Activated T-helper 1 cell treated with Interleukin-2 at 50 U/mL for 16 hours (primary cell): ENCODE measurements around the gene ARHGAP12.
"Not testable (repeated sequence)": the region's sequence is repeated elsewhere in the genome, so short reads cannot be mapped to it uniquely, and the experiment has no call there.

Experiments
- DNase-seq: peaks from one replicate; pipeline ENCODE4 v3.0.0-alpha.2; 2020; ENCODE audit warnings: low read depth

Gene ARHGAP12

DNA sequence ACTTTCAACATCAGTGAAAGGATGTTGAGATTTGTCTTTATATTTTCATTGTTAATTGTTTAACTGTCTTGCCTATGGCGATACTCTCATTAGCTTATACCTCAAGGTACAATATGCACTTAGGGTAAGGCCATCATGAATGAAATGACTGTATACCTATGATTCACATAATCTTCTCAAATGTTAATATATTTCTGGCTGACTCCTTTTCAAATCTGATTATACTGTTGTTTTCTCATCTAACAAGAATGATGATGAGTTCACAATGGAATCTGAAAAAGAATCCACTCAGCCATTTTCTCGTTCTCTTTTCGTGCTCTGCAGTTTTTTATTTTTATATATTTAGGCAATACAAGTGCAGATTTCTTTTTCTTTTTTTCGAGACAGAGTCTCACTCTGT lies 159.1 kb downstream of the ARHGAP12 start:
- DNase-seq: no peak

DNA sequence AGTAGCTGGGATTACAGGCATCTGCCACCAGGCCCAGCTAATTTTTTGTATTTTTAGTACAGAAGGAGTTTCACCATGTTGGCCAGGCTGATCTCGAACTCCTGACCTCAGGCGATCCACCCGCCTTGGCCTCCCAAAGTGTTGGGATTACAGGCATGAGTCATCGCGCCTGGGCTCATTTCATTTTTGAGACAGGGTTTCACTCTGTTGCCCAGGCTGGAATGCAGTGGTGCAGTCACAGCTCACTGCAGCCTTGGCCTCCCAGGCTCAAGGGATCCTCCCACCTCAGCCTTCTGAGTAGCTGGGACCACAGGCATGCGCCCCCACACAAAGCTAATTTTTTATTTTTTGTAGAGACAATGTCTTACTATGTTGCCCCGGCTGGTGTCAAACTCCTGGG lies 159.7 kb downstream of the ARHGAP12 start:
- DNase-seq: not testable (repeated sequence)

DNA sequence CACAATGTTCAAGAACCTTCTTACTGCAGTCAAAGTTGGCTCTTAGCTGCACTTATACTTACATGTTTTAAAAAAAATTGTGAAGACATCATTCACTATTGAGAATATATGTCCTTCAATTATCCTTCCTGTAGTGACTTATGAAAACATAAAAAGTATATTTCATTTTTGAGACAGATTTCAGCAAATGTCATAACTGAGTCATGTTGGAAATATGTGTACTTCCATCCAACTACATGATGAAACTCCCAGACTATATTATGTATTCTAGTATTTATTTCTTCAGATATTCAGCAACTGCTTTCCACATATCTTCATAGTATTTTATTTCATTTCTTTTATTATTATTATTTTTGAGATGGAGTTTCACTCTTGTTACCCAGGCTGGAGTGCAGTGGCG lies 160.2 kb downstream of the ARHGAP12 start:
- no peak for DNase-seq

DNA sequence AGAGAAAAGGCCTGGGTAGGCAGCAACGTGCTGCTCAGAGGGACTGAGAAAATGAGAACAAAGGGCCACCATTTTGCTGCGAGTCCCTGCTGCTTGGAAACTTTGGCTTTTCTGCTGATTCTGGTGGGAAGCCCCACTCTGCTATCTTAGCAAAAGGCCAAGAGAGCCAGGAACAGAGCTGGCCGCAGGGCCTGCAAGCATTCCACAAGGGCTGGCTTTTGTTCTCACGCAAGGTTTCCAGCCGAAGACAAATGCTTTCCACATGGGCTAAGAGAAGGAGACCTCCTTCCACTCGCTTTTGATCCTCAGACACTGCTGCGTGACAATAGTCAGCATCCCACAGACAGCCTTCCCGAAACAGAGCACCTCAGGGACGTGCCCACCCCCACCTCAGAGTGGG lies 163.1 kb downstream of the ARHGAP12 start:
- no peak for DNase-seq

DNA sequence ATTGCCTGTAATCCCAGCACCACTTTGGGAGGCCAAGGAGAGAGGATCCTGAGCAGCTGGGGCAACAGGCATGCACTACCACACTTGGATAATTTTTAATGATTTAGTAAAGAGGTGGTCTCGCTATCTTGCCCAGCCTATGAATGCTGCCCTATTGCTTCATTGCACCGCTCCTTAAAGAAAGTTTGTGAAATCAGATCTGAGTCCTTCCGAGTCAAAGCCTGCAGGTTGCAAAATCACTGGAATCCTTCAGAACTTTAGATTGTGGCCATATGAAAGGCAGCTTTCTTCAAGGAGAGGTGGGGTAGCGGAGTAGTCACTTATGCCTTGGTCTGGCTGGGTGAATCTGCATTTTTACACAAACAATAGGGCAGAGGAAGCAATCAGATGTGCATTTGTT lies 166.3 kb downstream of the ARHGAP12 start:
- no peak for DNase-seq

DNA sequence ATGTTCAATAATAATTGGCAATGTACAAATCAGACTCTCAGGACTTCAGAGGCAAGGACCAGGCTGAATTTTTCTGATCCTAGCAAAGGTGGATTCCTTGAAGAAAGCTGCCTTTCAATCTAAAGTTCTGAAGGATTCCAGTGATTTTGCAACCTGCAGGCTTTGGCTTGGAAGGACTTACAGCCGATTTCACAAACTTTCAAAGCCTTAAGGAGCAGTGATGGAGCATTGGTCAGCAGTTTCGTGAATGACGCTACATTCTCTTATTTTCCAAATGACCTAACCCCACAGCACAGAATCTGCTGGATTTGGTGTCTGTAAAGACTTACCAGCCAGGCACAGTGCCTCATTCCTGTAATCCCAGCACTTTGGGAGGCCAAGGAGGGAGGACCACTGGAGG lies 167.5 kb downstream of the ARHGAP12 start:
- no peak for DNase-seq

DNA sequence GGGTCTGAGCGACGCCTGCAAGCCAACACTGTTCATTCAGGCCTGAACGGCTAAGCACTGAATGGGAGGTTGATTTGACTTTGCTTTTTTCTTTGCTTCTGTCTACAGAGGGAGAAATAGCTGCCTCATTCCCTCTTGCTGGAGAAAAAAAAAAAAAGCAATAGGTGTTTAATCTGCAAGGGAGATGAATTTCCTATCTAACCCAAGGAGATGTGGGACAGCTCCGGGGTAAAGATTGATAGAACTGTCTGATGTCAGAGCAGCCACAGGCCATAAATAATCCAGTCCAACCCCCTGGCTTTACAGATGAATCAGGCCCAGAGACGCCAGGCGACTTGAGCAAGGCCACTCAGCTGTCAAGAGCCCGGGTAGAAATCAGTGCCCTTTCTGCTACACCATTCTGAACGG lies 168.0 kb downstream of the ARHGAP12 start:
- no peak for DNase-seq

DNA sequence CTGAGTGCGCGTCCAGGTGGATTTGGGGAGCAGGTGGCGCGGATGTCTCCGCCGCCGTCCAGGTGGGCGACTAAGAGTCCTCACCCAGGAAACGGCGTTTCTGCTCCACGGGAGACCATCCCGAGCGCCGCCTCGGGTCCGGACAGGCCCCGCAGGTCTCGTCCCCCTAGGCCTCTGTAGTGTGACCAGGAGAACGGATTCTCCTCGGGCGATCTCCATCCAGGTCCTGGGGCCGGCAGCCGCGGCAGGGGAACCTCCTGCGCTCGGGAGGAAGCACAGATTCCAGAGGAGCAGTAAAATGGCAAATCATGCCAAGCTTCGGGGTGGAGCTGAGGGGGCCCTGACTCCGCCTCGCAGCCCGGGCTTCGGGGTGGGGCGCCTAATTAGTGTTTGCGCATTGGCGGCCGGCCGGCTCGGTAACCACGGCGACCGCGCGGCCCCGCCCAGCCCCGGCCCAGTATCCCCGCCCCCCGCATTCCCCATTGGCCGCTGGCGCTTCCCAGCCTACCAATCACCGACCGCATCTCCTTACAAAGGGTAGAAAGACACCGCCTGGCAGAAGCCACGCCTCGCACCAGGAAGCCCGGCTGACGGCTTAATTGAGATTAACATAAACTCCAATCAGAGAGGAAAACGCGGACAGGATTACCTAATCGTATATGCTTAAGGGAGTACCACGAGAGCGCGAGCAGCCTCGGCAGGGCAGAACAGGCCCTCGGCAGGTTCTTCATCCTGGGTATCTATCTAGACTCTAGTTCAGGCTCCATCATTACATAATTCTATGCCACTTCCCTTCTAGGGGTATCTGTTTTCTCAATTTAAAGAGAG lies 168.6 kb downstream of the ARHGAP12 start:
- DNase-seq: peak; percentile 92

DNA sequence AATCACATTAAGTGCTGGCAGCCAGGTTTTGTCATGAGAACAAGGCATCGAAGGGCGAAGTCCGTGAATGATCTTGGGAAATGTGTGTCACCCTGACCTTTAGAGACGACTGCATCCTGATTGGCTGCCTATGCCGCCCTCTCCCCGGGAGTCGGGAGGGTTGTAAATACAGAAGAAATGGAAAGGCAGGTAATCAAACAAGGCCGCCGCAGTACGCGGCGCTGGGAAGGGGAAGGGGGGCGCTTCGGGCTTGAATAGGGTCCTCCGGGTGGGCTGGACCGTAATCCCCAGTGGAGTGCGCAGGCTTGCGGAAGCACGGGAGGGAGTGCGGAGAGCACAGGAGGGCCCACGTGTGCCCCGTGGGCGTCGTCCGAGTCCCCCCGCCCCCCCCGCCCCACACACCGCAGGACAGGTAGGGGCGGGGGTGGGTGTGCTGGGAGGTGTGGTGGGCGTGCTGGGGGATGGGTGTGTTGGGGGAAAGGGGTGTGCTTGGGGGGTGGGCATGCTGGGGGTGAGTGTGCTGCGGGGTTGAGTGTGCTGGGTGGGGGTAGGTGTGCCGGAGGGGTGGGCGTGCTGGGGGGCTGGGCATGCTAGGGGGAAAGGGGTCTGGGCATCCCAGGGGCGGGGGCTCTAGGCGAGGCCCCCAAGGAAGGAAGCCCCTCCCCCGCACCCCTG lies 169.4 kb downstream of the ARHGAP12 start:
- DNase-seq: peak; percentile 19

DNA sequence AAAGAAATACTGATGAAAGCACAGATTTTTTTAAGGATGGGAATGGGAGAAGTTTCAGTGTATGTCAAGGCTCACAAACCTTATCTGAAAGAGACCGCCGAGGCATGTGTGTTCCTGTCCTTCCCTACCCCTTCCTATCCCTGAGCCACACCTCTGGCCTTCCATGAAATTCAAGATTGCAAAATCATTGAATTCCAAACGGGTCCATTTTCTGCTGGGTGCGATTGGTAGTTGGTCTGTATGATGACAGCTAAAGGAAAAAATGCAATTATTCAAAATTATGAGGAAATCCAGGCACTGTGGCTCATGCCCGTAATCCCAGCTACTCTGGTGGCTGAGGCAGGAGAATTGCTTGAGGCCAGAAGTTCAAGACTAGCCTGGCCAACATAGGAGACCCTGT lies 170.1 kb downstream of the ARHGAP12 start:
- no peak for DNase-seq

DNA sequence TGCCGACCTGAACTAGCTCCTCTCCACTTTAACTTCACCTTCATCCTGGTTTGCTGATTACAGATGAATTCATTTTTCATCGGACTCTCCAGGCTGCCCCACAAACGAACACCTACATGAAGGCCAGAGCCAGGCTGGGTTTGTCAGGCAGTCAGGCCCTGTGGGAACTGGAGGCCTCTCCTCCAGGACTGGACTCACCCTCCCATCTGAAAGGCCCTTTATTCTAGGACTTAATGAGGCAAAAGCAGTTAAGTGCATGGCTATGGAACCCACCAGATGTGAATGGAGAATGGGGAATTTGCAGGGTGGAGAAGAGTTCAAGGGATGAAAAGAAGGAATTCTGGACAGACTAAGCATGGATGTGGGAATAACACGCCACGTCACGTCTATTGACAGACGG lies 170.8 kb downstream of the ARHGAP12 start:
- DNase-seq: no peak

DNA sequence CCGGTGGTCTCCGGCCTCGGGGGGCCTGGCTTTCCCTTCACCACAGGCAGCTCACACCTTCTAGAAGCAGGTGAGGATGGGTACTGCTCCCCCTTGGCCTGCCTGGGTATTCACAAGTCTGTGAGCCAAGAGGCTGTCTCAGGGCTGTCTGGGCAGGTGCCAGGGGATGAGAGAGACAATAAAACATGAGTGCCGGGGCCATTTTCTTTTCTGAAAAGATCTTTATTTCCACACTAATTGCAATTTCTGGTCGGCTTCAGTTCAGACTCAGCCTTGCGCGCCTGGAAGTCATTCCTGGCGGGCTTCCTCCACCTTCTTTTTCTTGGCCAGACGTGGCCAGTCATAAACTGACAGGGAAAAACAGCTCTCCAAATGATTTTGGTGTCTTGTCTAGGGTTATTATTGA lies 171.2 kb downstream of the ARHGAP12 start:
- DNase-seq: no peak

DNA sequence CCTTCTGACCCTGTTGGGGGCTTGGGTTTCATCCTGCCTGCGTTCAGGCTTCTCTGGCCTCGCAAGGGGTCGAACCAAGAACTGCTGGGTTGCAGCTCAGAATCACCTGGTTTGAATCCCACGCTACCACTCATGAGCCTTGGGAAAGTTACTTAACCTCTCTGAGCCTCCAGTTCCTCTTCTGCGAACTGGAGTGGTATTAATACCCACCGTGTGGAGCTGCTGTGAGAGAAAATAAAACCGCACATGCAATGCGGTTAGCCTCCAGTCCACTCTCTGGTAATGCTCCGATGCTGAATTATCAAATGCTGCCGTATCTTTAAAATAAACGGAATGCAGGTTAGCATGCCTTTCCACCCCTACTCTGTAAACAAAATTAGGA lies 171.9 kb downstream of the ARHGAP12 start:
- no peak for DNase-seq

DNA sequence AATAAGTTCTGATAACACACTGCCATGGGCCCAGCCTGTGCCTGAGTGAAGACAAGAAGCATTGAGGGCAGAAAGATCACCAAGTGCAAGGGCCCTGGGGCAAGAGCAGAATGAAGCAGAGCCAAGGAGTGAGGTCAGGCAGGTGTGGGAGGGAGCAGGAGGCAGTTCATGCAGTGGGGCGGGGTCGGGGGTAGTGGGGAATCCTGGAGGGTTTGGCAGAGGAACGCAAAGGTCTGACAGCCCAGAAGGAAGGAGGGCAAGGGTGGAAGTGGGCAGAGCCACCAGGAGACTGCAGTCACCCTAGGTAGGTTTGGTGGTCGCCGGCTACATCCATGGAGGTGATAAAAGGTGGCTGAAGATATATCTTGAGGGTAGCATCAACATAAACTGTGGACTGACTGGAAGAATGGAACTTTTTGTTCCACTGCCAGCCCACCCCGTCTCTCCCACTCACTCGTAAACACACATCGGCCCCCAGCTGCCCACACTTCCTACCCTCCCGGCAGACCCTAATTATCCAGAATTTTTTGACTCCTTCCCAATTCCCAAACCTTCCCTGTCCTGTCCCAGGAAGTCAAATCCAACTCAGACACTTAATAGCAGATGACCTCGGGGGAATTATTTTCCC lies 172.4 kb downstream of the ARHGAP12 start:
- DNase-seq: no peak
